Liver (tissue), 3 donors: ENCODE results near the gene GABBR2.

Experiments
- CTCF ChIP-seq: fragments of 150-350 bp; IDR thresholded peaks from 2 replicates; pipeline ENCODE4 v1.5.1; 2017; ENCODE audit warnings: improper control_type of control experiment, low read depth, low read length; ENCODE audit not compliant: missing input control
- GABPA ChIP-seq, 2 donors: IDR thresholded peaks in 1 of 2; conservative IDR thresholded peaks in 1 of 2; 2 replicates each; pipeline ENCODE4 v1.6.1; 2016; ENCODE audit warnings: antibody characterized with exemption in 2 of 2, mild to moderate bottlenecking in 1 of 2, moderate library complexity in 1 of 2
- JUND ChIP-seq, 2 donors: IDR thresholded peaks; 2 replicates each; pipeline ENCODE4 v1.6.1; 2016; ENCODE audit warnings: antibody characterized with exemption in 2 of 2
- MAX ChIP-seq: IDR thresholded peaks from 2 replicates; pipeline ENCODE4 v1.6.1; 2016; ENCODE audit warnings: antibody characterized with exemption
- SP1 ChIP-seq: IDR thresholded peaks from 2 replicates; pipeline ENCODE4 v1.6.1; 2018; ENCODE audit warnings: antibody characterized with exemption, mild to moderate bottlenecking
- YY1 ChIP-seq: IDR thresholded peaks from 2 replicates; pipeline ENCODE4 v1.6.1; 2016; ENCODE audit warnings: antibody characterized with exemption, mild to moderate bottlenecking
- donor health status: healthy.
- donor health status: healthy.

- TF ChIP-seq CTCF = no peak
- no peak for TF ChIP-seq MAX
- TF ChIP-seq YY1 = no peak
- no peak for TF ChIP-seq JUND (IDR thresholded peaks at IDR 0.05)
- no peak for TF ChIP-seq GABPA (IDR thresholded peaks at IDR 0.05 in 1 of 2, conservative IDR thresholded peaks at IDR 0.05 in 1 of 2)
- TF ChIP-seq SP1 = no peak
Observed at GRCh38 chr9:98606730-98607129, 102.0 kb downstream of the GABBR2 start.
